GM23338 (cell line): ENCODE measurements around the gene FBLN1. TPM values are rescaled to one million over a fixed set of nuclear protein-coding genes. Genes with fewer than 3 reads are reported as not detected.

ENCODE experiments used
- ATAC-seq: fragments of 200-7000 bp; cut with Tn5 transposase; 3 replicates; pipeline ENCODE4 v1.9.1; 2020
- DNase-seq: peaks from one replicate; pipeline ENCODE4 v3.0.0-alpha.2; 2015; ENCODE audit warnings: low spot score
- H2AFZ ChIP-seq: fragments of 200-600 bp; sonication (generic); 2 replicates; pipeline ENCODE4 v1.8.0; 2016; ENCODE audit warnings: antibody characterized with exemption, mild to moderate bottlenecking, moderate library complexity
- H3F3A ChIP-seq: fragments of 200-600 bp; sonication (generic); replicated peaks from 2 replicates; pipeline ENCODE4 v1.8.0; 2017; ENCODE audit warnings: antibody characterized with exemption, mixed run types, low read depth
- H3K27ac ChIP-seq: fragments of 200-600 bp; sonication (generic); 2 replicates; pipeline ENCODE4 v1.6.1; 2016; ENCODE audit warnings: low read depth
- H3K27me3 ChIP-seq: fragments of 200-600 bp; sonication (generic); 2 replicates; pipeline ENCODE4 v1.8.0; 2016; ENCODE audit warnings: mild to moderate bottlenecking, mixed run types, moderate library complexity; ENCODE audit not compliant: insufficient read depth
- H3K36me3 ChIP-seq: fragments of 200-600 bp; sonication (generic); 2 replicates; pipeline ENCODE4 v1.8.0; 2016; ENCODE audit warnings: mild to moderate bottlenecking; ENCODE audit not compliant: insufficient read depth
- H3K4me1 ChIP-seq: fragments of 200-600 bp; sonication (generic); 2 replicates; pipeline ENCODE4 v1.8.0; 2016; ENCODE audit warnings: mild to moderate bottlenecking, moderate library complexity; ENCODE audit not compliant: insufficient read depth
- H3K4me2 ChIP-seq: fragments of 200-600 bp; sonication (generic); 2 replicates; pipeline ENCODE4 v1.7.1; 2017; ENCODE audit warnings: mixed run types
- H3K4me3 ChIP-seq: fragments of 200-600 bp; sonication (generic); 2 replicates; pipeline ENCODE4 v1.6.1; 2016; ENCODE audit warnings: mixed run types
- H3K79me2 ChIP-seq: fragments of 200-600 bp; sonication (generic); replicated peaks from 2 replicates; pipeline ENCODE4 v1.8.0; 2017; ENCODE audit warnings: mild to moderate bottlenecking; ENCODE audit not compliant: insufficient read depth
- H3K9me2 ChIP-seq: fragments of 200-600 bp; sonication (generic); 2 replicates; pipeline ENCODE4 v1.8.0; 2017; ENCODE audit not compliant: insufficient read depth
- H4K20me1 ChIP-seq: fragments of 200-600 bp; sonication (generic); replicated peaks from 2 replicates; pipeline ENCODE4 v1.8.0; 2017; ENCODE audit warnings: mild to moderate bottlenecking; ENCODE audit not compliant: insufficient read depth
- H3K27ac Mint-ChIP-seq: 2 replicates; pipeline ENCODE4 v1.8.0; 2020; ENCODE audit warnings: inconsistent platforms, mild to moderate bottlenecking, moderate library complexity, mixed read lengths
- H3K27me3 Mint-ChIP-seq: 3 replicates; pipeline ENCODE4 v1.8.0; 2022; ENCODE audit warnings: low read depth, mild to moderate bottlenecking, moderate library complexity, mixed read lengths, inconsistent platforms; ENCODE audit not compliant: insufficient read depth, poor library complexity
- H3K36me3 Mint-ChIP-seq: 3 replicates; pipeline ENCODE4 v1.8.0; 2021; ENCODE audit warnings: low read depth, mild to moderate bottlenecking, inconsistent platforms, moderate library complexity, mixed read lengths
- H3K4me1 Mint-ChIP-seq: 3 replicates; pipeline ENCODE4 v1.8.0; 2020; ENCODE audit warnings: mild to moderate bottlenecking, inconsistent platforms, mixed read lengths
- H3K4me3 Mint-ChIP-seq: 3 replicates; pipeline ENCODE4 v1.8.0; 2021; ENCODE audit warnings: moderate library complexity, mild to moderate bottlenecking, inconsistent platforms, mixed read lengths
- H3K9me3 Mint-ChIP-seq: 3 replicates; pipeline ENCODE4 v1.8.0; 2020; ENCODE audit warnings: moderate library complexity, mild to moderate bottlenecking, inconsistent platforms, mixed read lengths
- CREB1 ChIP-seq: fragments of 250-450 bp; sonication (Bioruptor Pico); IDR thresholded peaks from 2 replicates; pipeline ENCODE4 v1.5.0; 2020; ENCODE audit warnings: low read depth, mild to moderate bottlenecking, moderate library complexity
- EZH2 ChIP-seq: fragments of 200-600 bp; sonication (generic); IDR thresholded peaks from one replicate; pipeline ENCODE4 v1.8.0; 2017; ENCODE audit warnings: antibody characterized with exemption, mild to moderate bottlenecking, low read depth; ENCODE audit not compliant: unreplicated experiment
- JUNB ChIP-seq: IDR thresholded peaks from one replicate; pipeline ENCODE4 v1.6.1; 2016; ENCODE audit warnings: antibody characterized with exemption; ENCODE audit not compliant: unreplicated experiment
- NANOG ChIP-seq: IDR thresholded peaks from 2 replicates; pipeline ENCODE4 v1.6.1; 2016; ENCODE audit warnings: antibody characterized with exemption, borderline replicate concordance
- POLR2AphosphoS5 ChIP-seq: IDR thresholded peaks from 2 replicates; pipeline ENCODE4 v1.6.1; 2016; ENCODE audit warnings: antibody characterized with exemption, low read depth
- STAT1 ChIP-seq: IDR thresholded peaks from one replicate; pipeline ENCODE4 v1.6.1; 2016; ENCODE audit warnings: antibody characterized with exemption; ENCODE audit not compliant: unreplicated experiment
- polyA plus RNA-seq: library from polyadenylated mRNA; unstranded; fragments of >200 nt; fragmentation: Nextera tagmentation; extraction: Ambion mirVana; gene quantifications from 2 replicates; pipeline ENCODE4 v1.2.1, GENCODE V29; 2016
- total RNA-seq: library from RNA; depleted of rRNA; stranded (reverse); fragments of >200 nt; shearing (Covaris generic); gene quantifications from 2 replicates; pipeline ENCODE4 v1.2.3, GENCODE V29; 2014
- TF ChIP-seq, protein P1 (sequence below): IDR thresholded peaks from one replicate; pipeline ENCODE4 v1.6.1; 2018; ENCODE audit warnings: antibody characterized with exemption; ENCODE audit not compliant: unreplicated experiment
- TF ChIP-seq, protein P2 (sequence below): IDR thresholded peaks from 2 replicates; pipeline ENCODE4 v1.6.1; 2016; ENCODE audit warnings: antibody characterized with exemption
- TF ChIP-seq, protein P3 (sequence below): fragments of 250-450 bp; sonication (Bioruptor Pico); IDR thresholded peaks from 2 replicates; pipeline ENCODE4 v1.5.0; 2020; ENCODE audit warnings: mild to moderate bottlenecking, moderate library complexity

FBLN1 gene
- total and polyA plus RNA-seq, 2 experiments from 2014 or later = 90.1 to 137 TPM

DNA sequence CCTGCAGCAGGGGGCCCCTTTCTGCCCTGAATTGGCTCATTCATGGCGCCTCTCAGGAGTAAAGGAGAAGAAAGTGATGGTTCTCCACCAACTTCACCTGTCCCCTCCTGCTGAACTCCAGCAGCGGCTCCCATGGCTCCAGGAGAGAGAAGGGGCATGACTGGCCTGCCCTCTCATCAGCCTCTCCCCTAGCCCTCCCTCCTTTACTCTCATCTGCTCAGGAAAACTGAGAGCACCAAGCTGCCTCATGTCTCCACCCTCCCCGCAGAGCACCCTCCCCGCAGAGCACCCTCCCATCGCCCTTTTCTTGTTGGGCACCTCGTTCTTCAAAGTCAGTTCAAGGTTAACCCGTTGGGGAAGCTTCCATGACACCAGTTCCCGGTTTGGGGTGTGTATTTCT is 86.9 kb downstream of the FBLN1 start:
- TF ChIP-seq, protein P1, sequence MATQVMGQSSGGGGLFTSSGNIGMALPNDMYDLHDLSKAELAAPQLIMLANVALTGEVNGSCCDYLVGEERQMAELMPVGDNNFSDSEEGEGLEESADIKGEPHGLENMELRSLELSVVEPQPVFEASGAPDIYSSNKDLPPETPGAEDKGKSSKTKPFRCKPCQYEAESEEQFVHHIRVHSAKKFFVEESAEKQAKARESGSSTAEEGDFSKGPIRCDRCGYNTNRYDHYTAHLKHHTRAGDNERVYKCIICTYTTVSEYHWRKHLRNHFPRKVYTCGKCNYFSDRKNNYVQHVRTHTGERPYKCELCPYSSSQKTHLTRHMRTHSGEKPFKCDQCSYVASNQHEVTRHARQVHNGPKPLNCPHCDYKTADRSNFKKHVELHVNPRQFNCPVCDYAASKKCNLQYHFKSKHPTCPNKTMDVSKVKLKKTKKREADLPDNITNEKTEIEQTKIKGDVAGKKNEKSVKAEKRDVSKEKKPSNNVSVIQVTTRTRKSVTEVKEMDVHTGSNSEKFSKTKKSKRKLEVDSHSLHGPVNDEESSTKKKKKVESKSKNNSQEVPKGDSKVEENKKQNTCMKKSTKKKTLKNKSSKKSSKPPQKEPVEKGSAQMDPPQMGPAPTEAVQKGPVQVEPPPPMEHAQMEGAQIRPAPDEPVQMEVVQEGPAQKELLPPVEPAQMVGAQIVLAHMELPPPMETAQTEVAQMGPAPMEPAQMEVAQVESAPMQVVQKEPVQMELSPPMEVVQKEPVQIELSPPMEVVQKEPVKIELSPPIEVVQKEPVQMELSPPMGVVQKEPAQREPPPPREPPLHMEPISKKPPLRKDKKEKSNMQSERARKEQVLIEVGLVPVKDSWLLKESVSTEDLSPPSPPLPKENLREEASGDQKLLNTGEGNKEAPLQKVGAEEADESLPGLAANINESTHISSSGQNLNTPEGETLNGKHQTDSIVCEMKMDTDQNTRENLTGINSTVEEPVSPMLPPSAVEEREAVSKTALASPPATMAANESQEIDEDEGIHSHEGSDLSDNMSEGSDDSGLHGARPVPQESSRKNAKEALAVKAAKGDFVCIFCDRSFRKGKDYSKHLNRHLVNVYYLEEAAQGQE = no peak
- TF ChIP-seq POLR2AphosphoS5 (no peak), CREB1 (CRISPR knock-in tag) (no peak), EZH2 (no peak), JUNB (no peak), STAT1 (no peak), NANOG (no peak)
- TF ChIP-seq, protein P2, sequence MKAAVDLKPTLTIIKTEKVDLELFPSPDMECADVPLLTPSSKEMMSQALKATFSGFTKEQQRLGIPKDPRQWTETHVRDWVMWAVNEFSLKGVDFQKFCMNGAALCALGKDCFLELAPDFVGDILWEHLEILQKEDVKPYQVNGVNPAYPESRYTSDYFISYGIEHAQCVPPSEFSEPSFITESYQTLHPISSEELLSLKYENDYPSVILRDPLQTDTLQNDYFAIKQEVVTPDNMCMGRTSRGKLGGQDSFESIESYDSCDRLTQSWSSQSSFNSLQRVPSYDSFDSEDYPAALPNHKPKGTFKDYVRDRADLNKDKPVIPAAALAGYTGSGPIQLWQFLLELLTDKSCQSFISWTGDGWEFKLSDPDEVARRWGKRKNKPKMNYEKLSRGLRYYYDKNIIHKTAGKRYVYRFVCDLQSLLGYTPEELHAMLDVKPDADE = no peak
- TF ChIP-seq, protein P3, sequence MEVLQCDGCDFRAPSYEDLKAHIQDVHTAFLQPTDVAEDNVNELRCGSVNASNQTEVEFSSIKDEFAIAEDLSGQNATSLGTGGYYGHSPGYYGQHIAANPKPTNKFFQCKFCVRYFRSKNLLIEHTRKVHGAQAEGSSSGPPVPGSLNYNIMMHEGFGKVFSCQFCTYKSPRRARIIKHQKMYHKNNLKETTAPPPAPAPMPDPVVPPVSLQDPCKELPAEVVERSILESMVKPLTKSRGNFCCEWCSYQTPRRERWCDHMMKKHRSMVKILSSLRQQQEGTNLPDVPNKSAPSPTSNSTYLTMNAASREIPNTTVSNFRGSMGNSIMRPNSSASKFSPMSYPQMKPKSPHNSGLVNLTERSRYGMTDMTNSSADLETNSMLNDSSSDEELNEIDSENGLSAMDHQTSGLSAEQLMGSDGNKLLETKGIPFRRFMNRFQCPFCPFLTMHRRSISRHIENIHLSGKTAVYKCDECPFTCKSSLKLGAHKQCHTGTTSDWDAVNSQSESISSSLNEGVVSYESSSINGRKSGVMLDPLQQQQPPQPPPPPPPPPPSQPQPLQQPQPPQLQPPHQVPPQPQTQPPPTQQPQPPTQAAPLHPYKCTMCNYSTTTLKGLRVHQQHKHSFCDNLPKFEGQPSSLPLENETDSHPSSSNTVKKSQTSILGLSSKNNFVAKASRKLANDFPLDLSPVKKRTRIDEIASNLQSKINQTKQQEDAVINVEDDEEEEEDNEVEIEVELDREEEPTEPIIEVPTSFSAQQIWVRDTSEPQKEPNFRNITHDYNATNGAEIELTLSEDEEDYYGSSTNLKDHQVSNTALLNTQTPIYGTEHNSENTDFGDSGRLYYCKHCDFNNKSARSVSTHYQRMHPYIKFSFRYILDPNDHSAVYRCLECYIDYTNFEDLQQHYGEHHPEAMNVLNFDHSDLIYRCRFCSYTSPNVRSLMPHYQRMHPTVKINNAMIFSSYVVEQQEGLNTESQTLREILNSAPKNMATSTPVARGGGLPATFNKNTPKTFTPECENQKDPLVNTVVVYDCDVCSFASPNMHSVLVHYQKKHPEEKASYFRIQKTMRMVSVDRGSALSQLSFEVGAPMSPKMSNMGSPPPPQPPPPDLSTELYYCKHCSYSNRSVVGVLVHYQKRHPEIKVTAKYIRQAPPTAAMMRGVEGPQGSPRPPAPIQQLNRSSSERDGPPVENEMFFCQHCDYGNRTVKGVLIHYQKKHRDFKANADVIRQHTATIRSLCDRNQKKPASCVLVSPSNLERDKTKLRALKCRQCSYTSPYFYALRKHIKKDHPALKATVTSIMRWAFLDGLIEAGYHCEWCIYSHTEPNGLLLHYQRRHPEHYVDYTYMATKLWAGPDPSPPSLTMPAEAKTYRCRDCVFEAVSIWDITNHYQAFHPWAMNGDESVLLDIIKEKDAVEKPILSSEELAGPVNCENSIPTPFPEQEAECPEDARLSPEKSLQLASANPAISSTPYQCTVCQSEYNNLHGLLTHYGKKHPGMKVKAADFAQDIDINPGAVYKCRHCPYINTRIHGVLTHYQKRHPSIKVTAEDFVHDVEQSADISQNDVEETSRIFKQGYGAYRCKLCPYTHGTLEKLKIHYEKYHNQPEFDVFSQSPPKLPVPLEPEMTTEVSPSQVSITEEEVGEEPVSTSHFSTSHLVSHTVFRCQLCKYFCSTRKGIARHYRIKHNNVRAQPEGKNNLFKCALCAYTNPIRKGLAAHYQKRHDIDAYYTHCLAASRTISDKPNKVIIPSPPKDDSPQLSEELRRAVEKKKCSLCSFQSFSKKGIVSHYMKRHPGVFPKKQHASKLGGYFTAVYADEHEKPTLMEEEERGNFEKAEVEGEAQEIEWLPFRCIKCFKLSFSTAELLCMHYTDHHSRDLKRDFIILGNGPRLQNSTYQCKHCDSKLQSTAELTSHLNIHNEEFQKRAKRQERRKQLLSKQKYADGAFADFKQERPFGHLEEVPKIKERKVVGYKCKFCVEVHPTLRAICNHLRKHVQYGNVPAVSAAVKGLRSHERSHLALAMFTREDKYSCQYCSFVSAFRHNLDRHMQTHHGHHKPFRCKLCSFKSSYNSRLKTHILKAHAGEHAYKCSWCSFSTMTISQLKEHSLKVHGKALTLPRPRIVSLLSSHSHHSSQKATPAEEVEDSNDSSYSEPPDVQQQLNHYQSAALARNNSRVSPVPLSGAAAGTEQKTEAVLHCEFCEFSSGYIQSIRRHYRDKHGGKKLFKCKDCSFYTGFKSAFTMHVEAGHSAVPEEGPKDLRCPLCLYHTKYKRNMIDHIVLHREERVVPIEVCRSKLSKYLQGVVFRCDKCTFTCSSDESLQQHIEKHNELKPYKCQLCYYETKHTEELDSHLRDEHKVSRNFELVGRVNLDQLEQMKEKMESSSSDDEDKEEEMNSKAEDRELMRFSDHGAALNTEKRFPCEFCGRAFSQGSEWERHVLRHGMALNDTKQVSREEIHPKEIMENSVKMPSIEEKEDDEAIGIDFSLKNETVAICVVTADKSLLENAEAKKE (CRISPR knock-in tag) = no peak
- H3K4me1 ChIP-seq = peaks cover 6% of the 10 kb centered on the region; the same call in 1 of the 2 replicates
- no peak for DNase-seq
- no peak overlapping the region for H3K4me3 ChIP-seq
- no peaks in the 10 kb centered on the region for H3K79me2 ChIP-seq
- peaks cover 17% of the 10 kb centered on the region for H3K4me1 Mint-ChIP-seq
- H3K9me2 ChIP-seq = no peaks in the 10 kb centered on the region
- H3K27ac ChIP-seq = no peak overlapping the region
- H3F3A ChIP-seq = no peaks in the 10 kb centered on the region
- H3K27me3 Mint-ChIP-seq = no peaks in the 10 kb centered on the region
- no peaks in the 10 kb centered on the region for H3K27me3 ChIP-seq
- H3K36me3 Mint-ChIP-seq = no peaks in the 10 kb centered on the region; the same call in 2 of the 3 replicates
- no peaks in the 10 kb centered on the region for H3K36me3 ChIP-seq
- no peak overlapping the region for H3K4me3 Mint-ChIP-seq
- H3K27ac Mint-ChIP-seq = no peak overlapping the region; the same call in 1 of the 2 replicates
- no peak for ATAC-seq
- H2AFZ ChIP-seq = no peak overlapping the region
- no peaks in the 10 kb centered on the region for H4K20me1 ChIP-seq
- H3K9me3 Mint-ChIP-seq = no peaks in the 10 kb centered on the region; the same call in 2 of the 3 replicates
- H3K4me2 ChIP-seq = no peak overlapping the region
